Measurements from ENCODE around the gene MT1G.
"Not testable (repeated sequence)": the region's sequence is repeated elsewhere in the genome, so short reads cannot be mapped to it uniquely, and the experiment has no call there.

Gene MT1G

GRCh38 chr16:56684926-56685590, 17.2 kb upstream of the MT1G start:
- DNase-seq (ENCODE audit: low read depth): no peak

GRCh38 chr16:56684256-56684925, 16.5 kb upstream of the MT1G start:
- DNase-seq (ENCODE audit: low read depth): no peak

DNA sequence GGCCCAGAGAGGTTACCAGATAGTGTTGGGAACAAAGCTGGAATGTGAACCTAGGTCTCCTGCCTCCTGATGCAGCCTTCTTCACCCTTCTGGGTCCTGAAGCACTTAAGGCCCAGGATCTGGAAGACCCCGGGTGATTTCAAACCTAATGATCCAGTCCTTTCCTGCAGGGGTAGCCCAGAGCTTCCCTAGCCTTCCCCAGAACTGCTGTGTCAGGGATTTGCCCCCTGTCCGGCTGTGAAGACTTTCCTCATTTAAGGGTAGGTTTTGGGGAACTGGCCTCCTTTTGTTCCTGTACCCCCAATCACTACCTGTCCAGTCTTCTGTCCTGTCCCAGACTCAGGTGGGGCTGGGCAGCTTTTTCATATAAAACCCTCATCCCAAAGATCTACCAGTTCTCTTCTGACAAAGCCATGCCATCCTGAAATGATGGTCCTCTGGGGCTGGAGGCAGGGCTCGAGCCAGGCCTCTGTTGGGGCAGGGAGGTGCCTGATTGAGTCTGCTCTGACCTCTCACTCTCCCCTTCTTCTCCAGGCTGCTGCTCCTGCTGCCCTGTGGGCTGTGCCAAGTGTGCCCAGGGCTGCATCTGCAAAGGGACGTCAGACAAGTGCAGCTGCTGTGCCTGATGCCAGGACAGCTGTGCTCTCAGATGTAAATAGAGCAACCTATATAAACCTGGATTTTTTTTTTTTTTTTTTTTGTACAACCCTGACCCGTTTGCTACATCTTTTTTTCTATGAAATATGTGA, 15.7 kb upstream of the MT1G start:
- no peak for DNase-seq (ENCODE audit: low read depth)

DNA sequence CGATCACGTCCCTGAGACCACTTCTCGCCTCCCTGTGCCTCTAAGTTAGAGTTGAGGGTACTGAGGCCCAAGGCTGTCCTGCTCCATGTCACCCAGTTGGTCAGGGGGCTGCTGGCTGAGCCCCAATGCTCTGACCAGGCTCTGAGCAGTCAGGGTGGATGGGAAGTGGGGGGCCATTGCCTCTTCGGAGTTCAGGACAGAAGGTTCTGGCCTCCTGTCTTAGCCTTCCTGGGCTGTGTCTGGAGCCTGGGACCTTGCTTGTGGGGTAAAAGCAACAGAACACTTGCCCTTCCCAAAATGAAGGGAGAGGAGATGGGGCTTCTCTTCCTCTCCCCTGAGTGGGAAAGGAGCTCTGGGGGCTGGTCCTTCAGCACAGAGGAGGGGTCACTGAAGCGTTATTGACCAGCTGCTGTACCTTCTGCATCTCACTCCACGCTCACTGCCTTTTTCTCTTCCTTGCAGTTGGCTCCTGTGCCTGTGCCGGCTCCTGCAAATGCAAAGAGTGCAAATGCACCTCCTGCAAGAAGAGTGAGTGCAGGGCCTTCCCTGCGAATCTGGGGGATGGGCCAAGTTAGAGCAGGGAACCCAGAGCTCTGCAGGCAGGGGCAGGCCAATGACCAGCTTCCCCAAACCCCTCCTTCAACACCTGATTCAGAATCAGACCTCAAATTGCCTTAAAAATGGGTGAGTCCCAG, 15.0 kb upstream of the MT1G start:
- DNase-seq (ENCODE audit: low read depth): no peak

- peak; percentile 35 for DNase-seq (ENCODE audit: low read depth)
These were observed 14.3 kb upstream of the MT1G start, which contains the start of gene MT1X for GRCh38 chr16:56681939-56682702. TSS of gene MT1X (plus strand) at chr16:56682470. CDS start at chr16:56682541, 71 bp downstream.

DNA sequence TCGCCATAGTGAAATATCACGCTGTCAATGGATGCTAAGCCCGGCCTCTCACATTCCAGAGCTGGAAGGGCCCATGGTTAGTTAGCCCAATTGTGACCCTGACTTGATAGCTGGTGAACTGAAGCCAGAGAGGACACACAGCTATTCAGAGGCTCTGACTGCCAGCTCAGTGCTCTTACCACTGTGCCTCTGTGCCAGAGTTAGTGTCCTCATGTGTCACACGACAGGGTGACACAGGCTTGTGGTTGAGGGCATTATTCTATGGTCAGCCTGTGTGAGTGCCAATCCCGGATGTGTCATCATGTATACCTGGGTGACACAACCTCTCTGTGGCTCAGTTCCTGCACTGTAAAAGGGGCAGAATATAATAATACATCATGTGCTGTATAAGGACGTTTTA, 12.0 kb upstream of the MT1G start:
- DNase-seq (ENCODE audit: low read depth): no peak

DNA sequence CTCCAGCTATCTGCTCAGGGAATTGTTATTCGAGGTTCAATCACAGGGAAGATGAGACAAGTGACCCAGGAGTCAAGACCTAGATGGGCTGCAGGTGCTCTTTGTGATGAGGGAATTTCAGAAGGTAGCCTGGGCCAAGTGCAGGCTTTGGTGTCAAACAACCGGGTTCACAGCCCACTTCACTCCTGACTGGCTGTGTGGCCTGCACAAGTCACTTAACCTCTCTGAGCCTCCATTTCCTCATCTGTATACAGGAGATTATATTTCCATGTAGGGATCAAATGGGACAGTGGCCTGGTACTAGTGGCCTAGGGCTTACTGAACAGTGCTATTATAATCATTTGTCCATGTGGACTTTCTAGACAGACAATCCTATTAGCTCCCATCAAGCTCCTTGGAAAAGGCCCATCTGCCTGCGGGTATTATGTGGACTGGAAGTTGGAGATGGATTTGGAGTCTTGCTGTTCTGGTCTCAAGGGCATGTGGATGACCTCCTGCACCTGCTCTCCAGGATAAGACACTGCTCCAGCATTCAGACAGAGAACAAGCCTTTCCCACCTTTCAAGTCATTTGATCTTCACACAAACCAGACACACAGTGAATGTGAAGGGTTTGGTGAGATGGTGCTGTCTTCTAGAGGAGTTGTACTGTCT, 11.3 kb upstream of the MT1G start:
- DNase-seq (ENCODE audit: low read depth): no peak

DNA sequence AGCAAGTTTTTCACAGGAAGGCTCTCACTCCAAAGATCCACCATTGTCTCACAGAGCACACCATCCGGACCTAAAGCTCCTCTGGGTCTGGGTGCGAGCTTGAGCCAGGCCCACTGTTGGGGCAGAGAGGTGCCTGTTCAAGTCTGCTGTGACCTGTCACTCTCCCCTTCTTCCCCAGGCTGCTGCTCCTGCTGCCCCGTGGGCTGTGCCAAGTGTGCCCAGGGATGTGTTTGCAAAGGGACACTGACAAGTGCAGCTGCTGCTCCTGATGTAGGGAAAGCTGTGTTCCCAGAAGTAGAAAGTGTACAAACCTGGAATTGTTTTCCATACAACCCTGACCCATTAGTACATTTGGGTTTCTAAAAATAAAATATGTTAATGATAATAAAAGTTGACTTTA, 9.6 kb upstream of the MT1G start:
- DNase-seq (ENCODE audit: low read depth): no peak

DNA sequence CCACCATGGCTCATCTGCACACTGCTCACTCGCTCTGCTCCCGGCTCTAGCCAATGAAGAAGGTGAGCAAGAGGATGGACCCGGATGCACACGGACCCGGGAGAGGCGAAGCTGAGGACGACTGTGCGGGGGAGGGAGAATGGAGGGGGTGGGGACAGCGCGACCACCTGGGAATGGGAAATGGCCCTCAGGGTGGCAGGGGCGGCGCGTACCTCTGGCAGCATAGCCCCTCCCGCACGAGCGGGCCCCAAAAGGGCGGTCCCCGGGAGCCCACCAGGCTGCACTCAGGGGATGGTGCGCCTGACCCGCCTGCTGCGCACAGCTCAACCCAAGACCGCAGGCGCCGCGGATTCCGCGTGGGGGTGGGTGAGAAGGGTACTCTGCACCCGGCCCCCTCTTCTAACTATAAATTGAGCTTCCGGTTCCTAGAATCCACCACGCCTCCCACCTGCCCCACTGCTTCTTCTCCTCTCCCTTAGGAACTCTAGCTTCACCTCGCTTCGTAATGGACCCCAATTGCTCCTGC, 7.9 kb upstream of the MT1G start:
- no peak for DNase-seq (ENCODE audit: low read depth)

DNA sequence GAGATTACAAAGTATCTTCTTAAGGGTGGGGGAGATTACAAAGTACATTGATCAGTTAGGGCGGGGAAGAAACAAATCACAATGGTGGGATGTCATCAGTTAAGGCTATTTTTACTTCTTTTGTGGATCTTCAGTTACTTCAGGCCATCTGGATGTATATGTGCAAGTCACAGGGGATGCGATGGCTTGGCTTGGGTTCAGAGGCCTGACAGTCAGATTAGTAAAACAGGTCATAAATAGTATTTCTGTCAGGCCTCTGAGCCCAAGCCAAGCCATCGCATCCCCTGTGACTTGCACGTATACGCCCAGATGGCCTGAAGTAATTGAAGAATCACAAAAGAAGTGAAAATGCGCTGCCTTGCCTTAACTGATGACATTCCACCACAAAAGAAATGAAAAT, 6.7 kb upstream of the MT1G start:
- DNase-seq (ENCODE audit: low read depth): not testable (repeated sequence)

GRCh38 chr16:56673921-56674320, 6.1 kb upstream of the MT1G start:
- DNase-seq (ENCODE audit: low read depth): no peak

GRCh38 chr16:56672761-56673536, 5.1 kb upstream of the MT1G start:
- DNase-seq (ENCODE audit: low read depth): no peak

GRCh38 chr16:56672171-56672570, 4.3 kb upstream of the MT1G start:
- not testable (repeated sequence) for DNase-seq (ENCODE audit: low read depth)

GRCh38 chr16:56671691-56672090, 3.8 kb upstream of the MT1G start:
- DNase-seq (ENCODE audit: low read depth): not testable (repeated sequence)

GRCh38 chr16:56670620-56670934, 2.7 kb upstream of the MT1G start:
- no peak for DNase-seq (ENCODE audit: low read depth)

DNA sequence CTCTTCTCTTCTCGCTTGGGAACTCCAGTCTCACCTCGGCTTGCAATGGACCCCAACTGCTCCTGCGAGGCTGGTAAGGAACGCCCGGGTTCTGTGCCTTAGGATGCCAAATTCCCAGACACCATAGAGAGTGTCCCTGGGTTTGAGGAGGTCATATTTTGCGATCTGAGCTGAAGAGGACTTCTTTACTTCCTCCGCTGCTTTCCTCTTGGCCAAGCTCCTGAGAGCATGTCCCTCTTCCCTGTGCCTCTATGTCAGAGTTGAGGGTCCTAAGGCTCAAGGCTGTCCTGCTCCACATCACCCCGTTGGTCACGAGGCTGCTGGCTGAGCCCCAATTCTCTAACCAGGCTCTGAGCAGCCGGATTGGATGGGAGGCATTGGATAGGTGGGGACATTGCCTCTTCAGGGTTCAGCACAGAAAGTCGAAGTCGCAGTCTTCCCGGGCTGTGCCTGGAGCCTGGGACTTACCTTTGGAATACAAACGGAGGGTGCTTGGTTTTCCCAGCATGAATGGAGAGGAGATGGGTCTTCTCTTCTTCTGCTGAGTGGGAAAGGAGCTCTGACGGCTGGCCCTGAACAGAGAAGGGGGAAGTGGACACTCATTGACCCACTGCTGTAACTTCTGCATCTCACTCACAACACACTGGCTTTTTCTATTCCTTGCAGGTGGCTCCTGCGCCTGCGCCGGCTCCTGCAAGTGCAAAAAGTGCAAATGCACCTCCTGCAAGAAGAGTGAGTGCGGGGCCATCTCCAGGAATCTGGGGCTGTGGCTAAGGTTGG, 2.2 kb upstream of the MT1G start:
- DNase-seq (ENCODE audit: low read depth): no peak

DNA sequence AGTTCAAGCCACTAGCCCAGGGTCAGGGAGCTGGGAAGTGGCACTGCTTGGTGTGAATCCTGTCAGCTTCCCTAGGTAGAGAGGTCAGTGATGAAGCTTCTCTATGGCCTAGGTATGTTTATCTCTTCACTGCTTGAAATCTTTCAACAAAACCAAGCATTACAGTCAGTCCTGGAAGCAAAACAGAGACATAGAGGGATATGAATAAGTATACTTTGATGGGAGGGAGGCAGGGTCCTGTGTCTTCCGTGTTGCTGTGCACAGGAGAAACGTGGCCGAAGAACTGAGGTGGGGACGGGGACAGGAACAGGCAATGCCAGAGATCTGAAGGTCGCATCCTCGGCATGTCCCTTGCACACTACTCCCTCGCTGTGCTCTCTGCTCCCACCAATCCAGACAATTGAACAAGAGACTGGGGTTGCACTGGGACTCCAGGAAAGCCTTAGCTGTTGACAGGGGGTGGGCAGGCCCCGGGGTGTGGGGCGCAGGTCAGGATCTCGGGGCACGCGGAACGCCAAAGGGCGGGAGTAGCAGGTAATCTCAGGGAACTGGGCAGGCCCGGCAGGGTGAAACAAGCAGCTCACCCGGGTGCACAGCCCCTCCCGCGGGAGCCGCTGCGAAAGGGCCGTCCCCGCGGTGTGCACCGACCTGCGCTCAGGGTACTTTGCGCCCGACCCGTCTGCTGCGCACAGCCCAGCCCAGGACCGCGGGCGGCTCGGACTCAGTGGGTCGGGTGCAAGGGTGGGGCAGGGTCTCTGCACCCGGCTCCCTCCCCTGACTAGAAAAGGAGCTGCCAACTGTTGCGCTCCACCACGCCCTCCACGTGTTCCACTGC, 1.4 kb upstream of the MT1G start, which contains the start of gene MT1H:
TSS of gene MT1H (plus strand) at position 810 of the 835 bp plus-strand sequence. CDS start 71 bp downstream, outside the sequence.
- DNase-seq (ENCODE audit: low read depth): no peak

All from GM04503 (cell line).